Testis (tissue), 3 donors: ENCODE measurements around the gene BSDC1. TPM values are rescaled to one million over a fixed set of nuclear protein-coding genes. Genes with fewer than 3 reads are reported as not detected.

ENCODE experiments used
- DNase-seq: peaks from one replicate; pipeline ENCODE4 v3.0.0-alpha.2; 2019
- H3K27ac ChIP-seq, 2 donors: fragments of 200-600 bp; sonication (generic); one replicate each; pipeline ENCODE4 v1.5.1; 2019
- H3K27me3 ChIP-seq: fragments of 200-600 bp; sonication (generic); one replicate; pipeline ENCODE4 v1.5.1; 2019
- H3K36me3 ChIP-seq: fragments of 200-600 bp; sonication (generic); one replicate; pipeline ENCODE4 v1.5.1; 2017; ENCODE audit warnings: low read depth; ENCODE audit errors: missing control alignments
- H3K4me1 ChIP-seq: fragments of 200-600 bp; sonication (generic); one replicate; pipeline ENCODE4 v1.5.1; 2019
- H3K4me3 ChIP-seq, 2 donors: fragments of 200-600 bp; sonication (generic); one replicate each; pipeline ENCODE4 v1.5.1; 2017 to 2019
- H3K9me3 ChIP-seq: fragments of 200-600 bp; sonication (generic); one replicate; pipeline ENCODE4 v1.5.1; 2017
- CTCF ChIP-seq, 3 experiments: fragments of 450-650 bp in 2 of 3; fragments of 200-600 bp in 1 of 3; sonication (generic) in 1 of 3; IDR thresholded peaks; one replicate each; pipeline ENCODE4 v1.5.1; 2016 to 2019; ENCODE audit warnings: antibody characterized with exemption in 3 of 3, mild to moderate bottlenecking in 2 of 3, moderate library complexity in 1 of 3
- POLR2A ChIP-seq: fragments of 450-650 bp; IDR thresholded peaks from one replicate; pipeline ENCODE4 v1.6.1; 2017; ENCODE audit warnings: antibody characterized with exemption, mild to moderate bottlenecking, moderate library complexity
- WGBS, 2 donors: methylation state at CpG; one replicate each; pipeline ENCODE4 v1.1.5; 2018; 5-methylcytosine and 5-hydroxymethylcytosine counted together
- intact Hi-C: fragments of 100-400 bp; cut with DNase I; formaldehyde crosslinking; loops from one replicate; pipeline ENCODE4 v1.15.1; 2023; ENCODE audit warnings: low total_unique reads
- polyA plus RNA-seq: library from polyadenylated mRNA; stranded (reverse); fragments of 350-450 nt; fragmentation: Illumina TruSeq; extraction: RNeasy Lipid Tissue Mini Kit (QIAGEN cat#74804); gene quantifications from one replicate; pipeline ENCODE4 v1.2.3, GENCODE V29; 2014; ENCODE audit warnings: low read depth, low replicate concordance; ENCODE audit not compliant: insufficient read depth
- total RNA-seq, 2 donors: library from RNA; depleted of rRNA; stranded (reverse); fragments of >200 nt; gene quantifications; one replicate each; pipeline ENCODE4 v1.2.3, GENCODE V29; 2016

The BSDC1 gene
- total and polyA plus RNA-seq, 3 donors from 2014 or later = 130 to 234 (median 160) TPM

GRCh38 chr1:32321712-32322291 lies 72.4 kb downstream of the BSDC1 start:
- Histone ChIP-seq H3K27me3 (no peaks in the 10 kb centered on the region), H3K27ac (no peak overlapping the region), H3K4me3 (no peak overlapping the region), H3K4me1 (no peaks in the 10 kb centered on the region), H3K36me3 (no peaks in the 10 kb centered on the region), H3K9me3 (no peaks in the 10 kb centered on the region)
- intact Hi-C loops = no loop called here
- DNase-seq = no peak
- WGBS, 2 donors = 70 to 78% methylated on average over 5 of the region's 5 CpGs
- TF ChIP-seq POLR2A = no peak
- no peak for TF ChIP-seq CTCF (IDR thresholded peaks at IDR 0.05)

GRCh38 chr1:32318127-32318869 lies 75.9 kb downstream of the BSDC1 start:
- intact Hi-C loops = no loop called here
- no peaks in the 10 kb centered on the region for H3K4me1 ChIP-seq
- TF ChIP-seq POLR2A = no peak
- no peak for TF ChIP-seq CTCF (IDR thresholded peaks at IDR 0.05)
- no peaks in the 10 kb centered on the region for H3K27me3 ChIP-seq
- no peak overlapping the region for H3K27ac ChIP-seq
- H3K9me3 ChIP-seq = no peaks in the 10 kb centered on the region
- H3K4me3 ChIP-seq = no peak overlapping the region
- H3K36me3 ChIP-seq = no peaks in the 10 kb centered on the region
- no peak for DNase-seq
- WGBS, 2 donors = 95 to 98% methylated on average over 10 of the region's 10 CpGs

GRCh38 chr1:32316903-32317277 lies 77.4 kb downstream of the BSDC1 start:
- TF ChIP-seq POLR2A (no peak), CTCF (IDR thresholded peaks at IDR 0.05) (no peak)
- intact Hi-C loops = no loop called here
- 52 to 58% methylated on average over 3 of the region's 3 CpGs for WGBS, 2 donors

More at GRCh38 chr1:32316903-32317277, 77.4 kb downstream of the BSDC1 start:
- H3K27ac ChIP-seq = no peak overlapping the region
- H3K36me3 ChIP-seq = no peaks in the 10 kb centered on the region
- no peaks in the 10 kb centered on the region for H3K9me3 ChIP-seq
- H3K4me1 ChIP-seq = peaks cover under 1% of the 10 kb centered on the region
- no peaks in the 10 kb centered on the region for H3K27me3 ChIP-seq
- no peak overlapping the region for H3K4me3 ChIP-seq
- DNase-seq = no peak

Other genes starting within 250 kb of the BSDC1 start
- 10 to 100 TPM; 67.6 to 69.2 TPM for gene TXLNA, start 214.8 kb downstream of the BSDC1 start, total RNA-seq
- gene TXLNA, start 214.8 kb downstream of the BSDC1 start, polyA plus RNA-seq = 52.6 TPM
- 100 to 1,000 TPM in 1 of 2 donors, 10 to 100 TPM in 1; 67.5 to 105 TPM for gene CCDC28B, start 193.8 kb downstream of the BSDC1 start, total RNA-seq
- 55.3 TPM for gene CCDC28B, start 193.8 kb downstream of the BSDC1 start, polyA plus RNA-seq
- 10 to 100 TPM; 11.9 to 16.3 TPM for gene IQCC, start 188.8 kb downstream of the BSDC1 start, total RNA-seq
- 21.6 TPM for gene IQCC, start 188.8 kb downstream of the BSDC1 start, polyA plus RNA-seq
- 1 to 10 TPM in 1 of 2 donors, under 1 TPM in 1; 0.81 to 1.7 TPM for gene DCDC2B, start 185.4 kb downstream of the BSDC1 start, total RNA-seq
- 2.6 TPM for gene DCDC2B, start 185.4 kb downstream of the BSDC1 start, polyA plus RNA-seq
- gene TMEM234, start 172.1 kb downstream of the BSDC1 start, total RNA-seq = 10 to 100 TPM; 35.9 to 58.3 TPM
- gene TMEM234, start 172.1 kb downstream of the BSDC1 start, polyA plus RNA-seq = 31.8 TPM
- gene EIF3I, start 172.0 kb downstream of the BSDC1 start, total RNA-seq = 100 to 1,000 TPM in 1 of 2 donors, 10 to 100 TPM in 1; 97.7 to 140 TPM
- gene EIF3I, start 172.0 kb downstream of the BSDC1 start, polyA plus RNA-seq = 140 TPM
- 1 to 10 TPM in 1 of 2 donors, under 1 TPM in 1; 0.99 to 1.6 TPM for gene FAM167B, start 147.2 kb downstream of the BSDC1 start, total RNA-seq
- gene FAM167B, start 147.2 kb downstream of the BSDC1 start, polyA plus RNA-seq = 1.6 TPM
- gene LCK, start 143.2 kb downstream of the BSDC1 start, total RNA-seq = 1 to 10 TPM in 1 of 2 donors, under 1 TPM in 1; 0.79 to 3.2 TPM
- gene LCK, start 143.2 kb downstream of the BSDC1 start, polyA plus RNA-seq = 4.3 TPM
- 10 to 100 TPM; 83.1 to 99.2 TPM for gene HDAC1, start 102.4 kb downstream of the BSDC1 start, total RNA-seq
- 91.6 TPM for gene HDAC1, start 102.4 kb downstream of the BSDC1 start, polyA plus RNA-seq
- gene MARCKSL1, start 58.2 kb downstream of the BSDC1 start, total RNA-seq = 100 to 1,000 TPM; 288 to 312 TPM
- gene MARCKSL1, start 58.2 kb downstream of the BSDC1 start, polyA plus RNA-seq = 326 TPM
- 100 to 1,000 TPM; 103 to 194 TPM for gene FAM229A, start 32.0 kb downstream of the BSDC1 start, total RNA-seq
- 71.5 TPM for gene FAM229A, start 32.0 kb downstream of the BSDC1 start, polyA plus RNA-seq
- gene TSSK3, start 31.9 kb downstream of the BSDC1 start, total RNA-seq = 10 to 100 TPM; 25.7 to 72.9 TPM
- gene TSSK3, start 31.9 kb downstream of the BSDC1 start, polyA plus RNA-seq = 55.6 TPM
- under 1 TPM; 0.50 to 0.55 TPM for gene ZBTB8B, start 70.6 kb upstream of the BSDC1 start, total RNA-seq
- 0.21 TPM for gene ZBTB8B, start 70.6 kb upstream of the BSDC1 start, polyA plus RNA-seq
- gene ZBTB8A, start 145.0 kb upstream of the BSDC1 start, total RNA-seq = 10 to 100 TPM in 1 of 2 donors, 1 to 10 TPM in 1; 6.4 to 10.6 TPM
- gene ZBTB8A, start 145.0 kb upstream of the BSDC1 start, polyA plus RNA-seq = 5.6 TPM